IPS-NIHi7 (cell line): ENCODE data around the gene VSTM2B.
A peak's percentile ranks its signal among the peaks of the same experiment; 100 is the strongest.
"Not testable (repeated sequence)": the region's sequence is repeated elsewhere in the genome, so short reads cannot be mapped to it uniquely, and the experiment has no call there.

Source experiments
- DNase-seq: peaks from one replicate; pipeline ENCODE4 v3.0.0; 2012; ENCODE audit warnings: mixed read lengths; ENCODE audit errors: extremely low spot score

The VSTM2B gene

GRCh38 chr19:29525901-29526729, at the start of gene VSTM2B:
VSTM2B (plus strand) TSS chr19:29525994; CDS start chr19:29526584, 590 bp downstream.
- no peak for DNase-seq

DNA sequence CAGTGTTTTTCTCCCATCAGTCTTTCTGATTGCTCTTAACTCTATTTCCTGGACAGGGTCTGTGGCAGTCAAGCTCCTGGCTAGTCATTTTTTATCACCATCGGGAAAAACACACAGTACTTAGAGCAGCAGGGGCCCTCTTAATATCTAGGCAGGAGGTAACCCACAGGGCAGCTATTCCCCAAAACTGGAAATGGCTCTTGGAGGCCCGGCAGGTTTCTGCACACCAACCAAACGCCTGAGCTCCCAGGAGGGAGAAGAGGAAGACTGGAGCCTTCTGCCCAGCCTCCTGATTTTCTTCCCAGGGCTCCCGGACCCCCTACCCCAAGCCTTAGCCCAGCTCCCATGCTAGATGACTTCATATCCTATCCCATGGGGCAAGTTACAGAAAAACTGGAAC, 49.3 kb upstream of the VSTM2B start:
- no peak for DNase-seq

DNA sequence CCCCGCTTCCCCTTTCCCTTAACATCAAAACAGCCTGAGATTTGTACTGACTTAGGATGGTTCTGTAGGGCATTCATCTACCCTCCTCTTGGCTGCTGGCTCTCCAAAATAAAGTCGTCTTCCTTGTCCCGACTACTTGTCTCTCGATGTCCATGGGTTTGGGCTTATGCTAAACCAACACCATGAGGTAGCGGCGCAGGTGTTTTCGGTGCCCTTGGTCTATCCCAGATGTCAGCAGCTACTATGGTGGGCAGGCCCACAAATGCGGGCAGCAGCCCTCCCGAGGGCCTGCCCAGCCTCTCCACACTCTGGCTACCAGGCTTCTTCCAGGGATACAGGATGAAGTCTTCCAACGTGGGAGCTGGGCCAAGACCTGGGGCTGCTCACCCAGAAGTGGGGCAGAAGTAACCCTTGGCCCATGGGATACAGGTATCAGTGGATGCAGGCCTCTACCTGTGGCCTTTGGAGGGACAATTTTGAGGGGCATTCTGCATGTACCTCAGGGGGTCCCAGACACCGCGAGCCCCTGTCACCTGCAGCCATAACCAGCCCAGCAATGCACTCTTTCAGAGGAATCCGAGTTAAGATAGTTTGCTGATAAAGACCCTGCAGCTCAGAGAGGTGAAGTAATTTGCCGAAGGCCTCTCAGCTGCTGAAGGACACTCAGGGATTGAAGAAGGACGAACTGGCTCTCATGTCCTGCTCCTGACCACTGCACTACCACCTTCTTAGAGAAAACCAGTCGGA, 47.8 kb upstream of the VSTM2B start:
- DNase-seq: no peak

GRCh38 chr19:29478578-29479565, 46.9 kb upstream of the VSTM2B start:
- peak; percentile 90 for DNase-seq

DNA sequence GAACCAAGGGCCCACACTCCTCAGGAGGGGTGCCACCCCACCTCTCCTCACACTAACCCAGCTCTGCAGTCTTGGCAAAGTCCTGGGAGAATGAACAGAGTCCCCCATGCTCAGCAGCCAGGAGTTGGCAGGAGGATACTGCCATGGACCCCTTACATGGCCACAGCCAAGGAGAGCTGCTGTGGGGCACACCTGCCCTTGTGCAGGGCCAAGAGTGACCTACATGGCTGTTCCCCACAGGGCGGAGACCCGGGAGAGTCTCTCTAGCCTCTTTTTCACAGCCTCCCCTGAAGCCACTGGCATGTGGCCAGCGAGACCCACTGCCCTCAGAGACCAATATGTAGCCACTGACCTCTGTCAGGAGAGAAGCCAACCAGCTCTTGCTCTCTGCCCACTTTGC, 45.9 kb upstream of the VSTM2B start:
- DNase-seq: no peak

GRCh38 chr19:29480507-29480906, 45.3 kb upstream of the VSTM2B start:
- DNase-seq: no peak

- no peak for DNase-seq
Measured at GRCh38 chr19:29482855-29483640, 42.7 kb upstream of the VSTM2B start.

DNA sequence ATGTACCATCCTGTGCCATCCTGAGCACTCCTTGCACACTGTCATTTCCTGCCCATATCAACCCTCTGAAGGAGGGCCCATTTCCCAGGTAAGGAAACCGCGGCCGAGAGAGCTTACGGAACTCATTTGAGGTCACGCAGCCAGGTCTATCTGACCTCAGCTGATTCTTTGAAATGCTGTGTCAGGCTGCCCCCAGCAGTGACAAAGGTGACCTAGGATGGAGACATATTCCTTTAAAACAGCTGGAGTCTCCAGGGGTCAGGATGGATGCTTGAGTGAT, 42.2 kb upstream of the VSTM2B start:
- no peak for DNase-seq

GRCh38 chr19:29483944-29484581, 41.7 kb upstream of the VSTM2B start:
- no peak for DNase-seq

DNA sequence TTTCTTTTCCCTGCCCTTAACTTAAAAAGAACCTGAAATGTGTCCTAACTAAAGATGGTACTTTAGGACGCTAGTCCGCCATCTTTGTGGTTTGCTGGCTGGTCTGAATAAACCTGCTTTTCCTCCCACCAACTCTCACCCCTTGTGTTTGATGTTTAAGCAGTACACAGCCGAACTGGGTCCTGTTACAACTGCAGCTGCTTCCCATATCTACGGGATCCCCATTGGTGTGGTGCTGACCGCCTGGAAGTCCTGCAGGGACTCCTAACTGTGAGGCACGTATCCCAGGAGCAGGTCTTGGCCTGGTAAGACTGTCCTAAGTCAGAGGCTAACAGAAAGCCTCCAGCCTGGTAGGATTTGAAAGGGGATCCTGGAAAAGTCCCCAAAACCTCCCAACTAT, 40.9 kb upstream of the VSTM2B start:
- no peak for DNase-seq

GRCh38 chr19:29485293-29485692, 40.5 kb upstream of the VSTM2B start:
- no peak for DNase-seq

GRCh38 chr19:29486961-29487360, 38.8 kb upstream of the VSTM2B start:
- not testable (repeated sequence) for DNase-seq

- DNase-seq: no peak
Measured at GRCh38 chr19:29487432-29487831, 38.4 kb upstream of the VSTM2B start.

DNA sequence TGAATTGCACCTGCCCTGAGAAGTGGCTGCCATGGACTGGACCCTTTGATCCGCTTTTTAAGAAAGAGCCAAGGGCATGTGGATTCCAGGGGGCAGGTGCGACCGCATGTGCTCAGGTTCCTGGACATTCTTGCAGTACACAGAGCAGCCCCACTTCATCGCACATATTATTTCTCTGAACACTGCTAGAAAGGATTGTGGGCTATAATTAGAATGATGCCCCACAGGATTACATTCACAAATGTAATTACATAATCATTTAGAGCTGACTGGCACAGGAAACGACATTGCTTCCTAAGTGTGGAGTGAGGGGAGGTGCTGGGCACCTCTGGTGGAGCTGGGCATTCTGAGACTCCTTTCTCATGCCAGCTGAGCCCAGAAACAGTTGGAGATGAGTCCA, 37.5 kb upstream of the VSTM2B start:
- no peak for DNase-seq

GRCh38 chr19:29489172-29489951, 36.4 kb upstream of the VSTM2B start:
- no peak for DNase-seq

DNA sequence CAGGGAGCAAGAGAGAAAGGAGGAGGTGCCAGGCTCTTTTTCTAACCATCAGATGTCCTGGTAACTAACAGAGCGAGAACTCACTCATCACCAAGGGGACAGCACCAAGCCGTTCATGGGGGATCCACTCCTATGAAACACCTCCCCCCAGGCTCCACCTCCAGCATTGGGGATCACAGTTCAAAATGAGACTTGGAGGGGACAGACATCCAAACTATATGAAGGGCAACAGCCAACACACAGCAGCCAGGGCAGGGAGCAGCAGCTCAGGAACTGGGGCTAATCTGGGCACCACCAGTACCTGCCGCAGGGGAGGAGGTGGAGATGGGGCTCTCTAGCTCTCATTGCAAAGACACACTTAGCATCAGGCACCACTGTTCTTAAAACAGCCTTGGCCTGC, 34.3 kb upstream of the VSTM2B start:
- DNase-seq: no peak

- no peak for DNase-seq
Measured at GRCh38 chr19:29491995-29492577, 33.7 kb upstream of the VSTM2B start.

DNA sequence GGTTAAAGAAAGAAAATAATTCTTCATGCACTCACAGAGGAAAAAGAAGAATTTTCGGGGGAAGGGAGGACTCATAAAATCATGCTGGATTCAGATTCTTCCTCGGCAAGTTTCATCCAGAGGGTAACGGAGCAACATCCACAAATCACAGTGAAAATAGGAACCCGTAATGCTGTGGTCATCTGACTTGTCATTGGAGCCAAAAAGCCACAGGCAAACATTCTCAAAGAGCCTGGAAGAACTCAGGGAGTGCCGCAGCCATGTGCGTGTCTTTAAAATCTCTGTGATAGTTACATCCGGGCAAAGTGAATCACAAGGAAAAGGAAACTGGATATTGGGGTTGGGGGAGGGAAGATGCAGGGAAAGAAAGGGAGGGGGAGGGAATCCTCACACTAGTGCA, 33.0 kb upstream of the VSTM2B start:
- DNase-seq: no peak

DNA sequence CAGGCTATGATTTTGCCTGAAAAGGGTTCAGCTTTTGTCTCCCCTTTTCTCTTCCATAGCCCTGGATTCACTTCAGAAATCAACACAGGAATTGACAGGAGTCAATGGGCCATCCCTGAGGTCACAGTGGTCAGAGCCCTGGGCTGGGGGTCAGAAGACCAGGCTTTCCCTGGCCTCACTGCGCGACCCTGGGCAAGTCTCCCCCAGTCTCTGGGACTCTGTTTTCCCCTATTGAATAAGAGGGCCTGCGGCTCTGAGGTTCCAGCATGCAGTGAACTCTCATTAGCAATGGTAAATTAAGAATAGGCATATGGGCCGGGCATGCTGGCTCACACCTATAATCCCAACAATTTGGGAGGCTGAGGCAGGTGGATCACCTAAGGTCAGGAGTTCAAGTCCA, 30.7 kb upstream of the VSTM2B start:
- DNase-seq: no peak
